C4-2B (cell line): ENCODE results near the gene UBN1.

Experiments used
- H3K27ac ChIP-seq: fragments of 450-650 bp; 2 replicates; pipeline ENCODE4 v1.5.1; 2017
- ZFX ChIP-seq: fragments of 450-650 bp; IDR thresholded peaks from 2 replicates; pipeline ENCODE4 v1.6.1; 2017
- TF ChIP-seq, protein P1 (sequence below): fragments of 450-650 bp; conservative IDR thresholded peaks from 2 replicates; pipeline ENCODE4 v1.5.1; 2017; ENCODE audit warnings: mild to moderate bottlenecking

Gene UBN1

GRCh38 chr16:4917117-4917516 lies 69.8 kb downstream of the UBN1 start:
- TF ChIP-seq ZFX, result no peak
- TF ChIP-seq, protein P1, sequence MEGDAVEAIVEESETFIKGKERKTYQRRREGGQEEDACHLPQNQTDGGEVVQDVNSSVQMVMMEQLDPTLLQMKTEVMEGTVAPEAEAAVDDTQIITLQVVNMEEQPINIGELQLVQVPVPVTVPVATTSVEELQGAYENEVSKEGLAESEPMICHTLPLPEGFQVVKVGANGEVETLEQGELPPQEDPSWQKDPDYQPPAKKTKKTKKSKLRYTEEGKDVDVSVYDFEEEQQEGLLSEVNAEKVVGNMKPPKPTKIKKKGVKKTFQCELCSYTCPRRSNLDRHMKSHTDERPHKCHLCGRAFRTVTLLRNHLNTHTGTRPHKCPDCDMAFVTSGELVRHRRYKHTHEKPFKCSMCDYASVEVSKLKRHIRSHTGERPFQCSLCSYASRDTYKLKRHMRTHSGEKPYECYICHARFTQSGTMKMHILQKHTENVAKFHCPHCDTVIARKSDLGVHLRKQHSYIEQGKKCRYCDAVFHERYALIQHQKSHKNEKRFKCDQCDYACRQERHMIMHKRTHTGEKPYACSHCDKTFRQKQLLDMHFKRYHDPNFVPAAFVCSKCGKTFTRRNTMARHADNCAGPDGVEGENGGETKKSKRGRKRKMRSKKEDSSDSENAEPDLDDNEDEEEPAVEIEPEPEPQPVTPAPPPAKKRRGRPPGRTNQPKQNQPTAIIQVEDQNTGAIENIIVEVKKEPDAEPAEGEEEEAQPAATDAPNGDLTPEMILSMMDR, result no peak
- no peak overlapping the region for H3K27ac ChIP-seq

- TF ChIP-seq, protein P1, result no peak
- no peak for TF ChIP-seq ZFX
- H3K27ac ChIP-seq, result no peak overlapping the region
Measured at GRCh38 chr16:4918781-4919251, 71.5 kb downstream of the UBN1 start.

DNA sequence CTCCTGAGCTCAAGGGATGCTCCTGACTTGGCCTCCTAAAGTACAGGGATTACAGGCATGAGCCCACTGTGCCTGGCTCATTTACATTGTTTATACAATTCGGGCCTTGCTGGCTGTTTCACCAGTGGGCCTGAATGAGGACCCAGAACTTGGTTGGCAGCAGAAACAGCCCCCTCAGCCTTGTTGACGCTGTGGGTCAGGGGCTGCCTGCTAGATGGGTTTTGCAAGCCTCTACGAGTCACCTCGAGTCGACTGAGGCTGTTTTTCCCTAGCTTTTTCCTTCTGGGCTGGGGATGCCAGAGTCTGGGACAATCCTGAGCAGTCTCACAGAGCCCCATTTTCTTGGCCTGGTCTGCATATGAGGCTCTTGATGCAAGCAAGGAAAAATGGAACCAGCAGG lies 73.5 kb downstream of the UBN1 start:
- no peak overlapping the region for H3K27ac ChIP-seq
- no peak for TF ChIP-seq ZFX
- TF ChIP-seq, protein P1, result no peak

DNA sequence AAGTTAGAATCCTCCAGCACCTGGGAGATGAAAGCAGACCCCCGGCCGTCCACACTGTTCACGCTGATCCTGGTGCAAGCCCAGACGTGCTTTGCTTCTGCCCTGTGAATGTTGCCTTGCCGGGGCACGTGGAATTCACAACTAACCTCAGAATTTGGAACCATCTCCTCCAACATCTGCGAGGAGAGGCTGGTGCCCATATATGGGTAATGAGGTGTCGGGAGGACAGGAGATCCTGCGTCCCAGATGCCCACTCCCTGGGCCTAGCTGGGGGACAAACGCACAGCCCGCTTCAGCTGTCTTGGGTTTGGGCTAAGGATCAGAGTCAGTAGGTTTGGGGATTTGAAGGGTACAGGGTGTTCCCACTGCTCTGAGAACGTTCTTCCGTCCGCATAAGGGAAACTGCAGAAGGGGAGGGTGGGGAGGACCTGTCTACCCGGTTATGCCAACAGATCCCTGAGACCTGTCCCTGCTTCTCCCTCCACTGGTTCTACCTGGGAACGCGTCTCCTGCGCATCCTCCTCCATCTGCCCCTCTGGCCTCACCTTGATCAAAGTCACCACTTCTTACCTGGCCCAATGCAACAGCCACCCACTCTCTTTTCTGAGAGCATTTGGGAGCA lies 75.6 kb downstream of the UBN1 start:
- TF ChIP-seq, protein P1, result no peak
- TF ChIP-seq ZFX, result no peak

DNA sequence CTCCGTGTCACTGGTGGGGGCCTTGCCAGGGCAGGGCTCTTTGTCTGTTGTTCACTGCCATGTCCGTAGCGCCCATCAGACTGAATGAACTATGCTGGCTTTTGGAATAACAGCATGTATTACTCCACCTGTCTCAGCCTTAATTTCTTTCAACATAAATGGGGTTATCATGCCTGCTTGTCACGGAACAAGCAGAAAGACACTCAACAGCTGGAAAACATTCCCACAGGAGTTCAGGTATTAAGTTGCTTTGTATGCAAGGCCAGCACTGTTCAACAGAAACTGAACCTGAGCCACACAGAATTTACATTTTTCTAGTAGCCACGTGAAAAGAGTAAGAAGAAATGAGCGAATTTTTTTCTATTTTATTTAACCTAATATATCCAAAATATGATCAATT lies 76.6 kb downstream of the UBN1 start:
- TF ChIP-seq, protein P1, result no peak
- TF ChIP-seq ZFX, result no peak

More for the DNA sequence above, 75.6 kb downstream of the UBN1 start:
- no peak overlapping the region for H3K27ac ChIP-seq

GRCh38 chr16:4924593-4925292 lies 77.5 kb downstream of the UBN1 start:
- H3K27ac ChIP-seq, result no peak overlapping the region

More for the DNA sequence above, 76.6 kb downstream of the UBN1 start:
- H3K27ac ChIP-seq, result no peak overlapping the region

DNA sequence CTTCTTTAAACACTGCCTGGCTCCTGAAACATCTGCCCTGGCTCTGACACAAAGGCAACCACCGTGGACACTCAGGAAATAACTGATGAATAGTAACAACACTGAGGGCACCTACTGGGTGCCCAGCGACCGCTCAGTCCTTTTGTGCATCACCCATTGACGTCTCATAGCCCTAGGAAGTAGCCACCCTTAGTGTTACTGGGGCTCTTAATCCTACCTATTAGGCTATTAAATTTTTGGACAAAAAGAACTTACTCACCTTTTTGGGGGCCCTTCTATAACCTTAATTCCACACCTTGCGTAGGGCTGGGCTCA lies 78.0 kb downstream of the UBN1 start:
- no peak overlapping the region for H3K27ac ChIP-seq
- TF ChIP-seq ZFX, result no peak
- TF ChIP-seq, protein P1, result no peak

More at GRCh38 chr16:4924593-4925292, 77.5 kb downstream of the UBN1 start:
- no peak for TF ChIP-seq ZFX
- TF ChIP-seq, protein P1, result no peak
